GM18870 (cell line): ENCODE measurements around the gene OPN5.

Experiments
- ATAC-seq: cut with Tn5 transposase; IDR thresholded peaks from one replicate; pipeline ENCODE4 v1.9.1; 2021; ENCODE audit warnings: moderate library complexity; ENCODE audit not compliant: unreplicated experiment

The OPN5 gene

DNA sequence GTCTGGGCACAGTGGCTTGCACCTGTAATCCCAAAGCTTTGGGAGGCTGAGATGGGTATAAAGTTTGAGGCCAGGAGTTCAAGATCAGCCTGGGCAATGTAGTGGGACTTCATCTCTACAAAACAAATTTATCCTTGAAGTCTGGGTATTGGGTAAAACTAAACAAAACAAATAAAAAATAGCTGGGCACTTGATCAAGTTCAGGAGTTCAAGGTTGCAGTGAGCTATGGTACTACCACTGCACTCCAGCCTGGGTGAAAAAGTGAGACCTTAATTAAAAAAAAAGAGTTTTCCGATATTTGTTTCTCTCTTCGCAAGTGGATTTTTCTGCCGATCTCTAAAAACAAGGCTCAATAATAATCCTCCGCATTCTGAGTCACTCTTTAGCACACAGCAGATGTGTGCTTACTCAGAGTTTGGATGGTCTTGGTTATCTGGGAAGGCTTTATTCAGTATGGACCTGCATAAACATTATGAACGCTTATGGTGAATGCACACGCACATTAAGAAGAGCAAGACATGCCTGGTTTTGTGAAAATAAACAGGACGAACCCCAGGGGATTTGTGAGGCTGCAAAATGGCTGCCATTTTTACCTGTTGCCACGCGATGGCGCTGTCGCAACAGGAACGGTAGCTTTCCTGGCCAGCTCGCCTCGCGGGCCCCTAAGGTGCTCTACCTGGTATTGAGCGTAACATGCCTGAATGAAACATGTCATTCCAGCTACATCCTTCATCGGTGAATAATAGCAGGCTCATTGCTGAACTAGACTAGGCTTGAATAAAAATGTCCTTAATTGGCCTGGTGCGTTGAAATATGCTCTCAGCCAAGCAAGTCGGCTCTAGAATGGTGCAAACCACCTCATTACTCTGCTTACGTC lies 6.0 kb downstream of the OPN5 start:
- peak; percentile 77 for ATAC-seq

- ATAC-seq = no peak
Observed at GRCh38 chr6:47788498-47788884, 6.7 kb downstream of the OPN5 start.

DNA sequence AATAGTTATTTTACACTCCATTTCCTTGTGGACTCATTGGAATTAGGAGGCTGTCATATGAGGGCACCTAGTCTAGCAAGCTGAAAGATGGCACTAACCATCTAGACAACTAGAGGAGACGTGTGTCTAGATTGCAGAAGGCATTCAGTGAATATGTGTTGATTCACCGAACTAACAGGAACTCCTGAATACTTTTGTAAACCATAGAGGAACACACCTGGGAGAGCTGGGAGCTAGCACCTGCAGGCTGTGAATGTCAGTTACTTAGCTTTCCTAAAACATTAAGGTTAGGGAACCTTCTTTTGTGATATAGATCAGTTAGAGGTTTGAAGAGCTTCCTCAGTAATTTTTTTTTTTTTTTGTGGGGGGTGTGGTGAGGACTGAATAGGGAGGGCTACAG lies 7.7 kb downstream of the OPN5 start:
- ATAC-seq = no peak

DNA sequence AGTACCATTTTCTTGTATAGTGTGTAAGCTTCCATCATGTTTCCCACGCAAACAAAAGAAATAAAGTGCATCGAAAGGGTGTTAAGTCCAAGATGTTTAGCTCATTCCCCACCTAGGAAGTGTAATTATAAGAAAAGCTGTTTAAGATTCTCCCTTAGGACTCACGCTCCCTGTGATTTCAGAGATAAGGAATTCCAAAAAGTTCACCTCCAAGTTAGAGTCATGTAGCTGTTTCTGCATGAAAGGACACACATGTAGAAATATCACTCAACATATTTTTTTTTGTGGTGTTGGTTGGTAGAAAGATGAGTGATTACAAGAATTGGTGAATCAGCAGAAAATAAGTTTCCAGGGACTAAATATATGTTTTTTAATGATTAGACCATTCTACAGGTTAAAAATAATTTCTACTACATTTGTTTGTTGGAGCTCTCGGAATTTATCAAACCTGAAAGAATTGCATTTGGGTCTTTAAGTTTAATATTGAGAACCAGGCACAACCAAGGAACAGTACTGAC lies 10.4 kb downstream of the OPN5 start:
- no peak for ATAC-seq

- ATAC-seq = no peak
Observed at GRCh38 chr6:47794577-47795135, 12.8 kb downstream of the OPN5 start.

DNA sequence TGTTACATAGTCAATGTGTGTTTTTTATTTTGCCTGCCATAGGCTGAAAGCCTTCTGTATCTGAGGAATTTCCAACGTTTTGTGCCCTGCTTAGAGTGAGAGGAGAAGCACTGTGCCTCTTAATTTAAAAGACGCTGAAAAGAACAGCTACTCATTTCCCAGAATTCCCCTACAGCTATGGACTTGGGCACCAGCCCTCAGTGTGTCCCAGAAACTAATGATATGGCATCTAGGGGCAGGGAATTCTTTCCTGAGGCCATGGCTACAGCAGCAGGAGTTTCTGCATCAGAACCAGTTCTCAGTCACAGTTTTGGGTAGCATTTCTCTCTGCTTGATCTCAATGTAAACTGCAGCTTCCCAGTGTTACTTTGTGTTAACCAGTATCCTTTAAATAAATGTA lies 20.2 kb downstream of the OPN5 start:
- ATAC-seq = no peak

DNA sequence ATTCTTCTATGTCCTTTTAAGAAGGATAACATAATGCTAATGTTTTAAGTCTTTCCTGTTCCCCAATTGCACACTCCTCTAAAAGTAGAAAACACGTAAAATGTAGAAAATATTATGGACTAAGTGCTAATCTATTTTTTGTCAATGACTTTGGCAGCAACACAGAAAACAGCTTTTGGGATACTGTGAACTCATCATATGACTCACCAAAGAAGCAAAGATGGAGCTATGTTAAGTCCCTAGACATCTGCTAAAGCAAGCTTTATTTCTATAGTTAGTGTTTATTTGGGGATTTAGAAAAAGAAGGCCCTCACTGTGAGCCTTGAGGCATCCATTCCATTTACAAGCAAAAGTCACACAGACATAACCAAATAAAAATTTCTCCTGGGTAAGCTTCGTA lies 23.0 kb downstream of the OPN5 start:
- ATAC-seq = no peak

- ATAC-seq = no peak
Observed at GRCh38 chr6:47809873-47810272, 28.0 kb downstream of the OPN5 start.

DNA sequence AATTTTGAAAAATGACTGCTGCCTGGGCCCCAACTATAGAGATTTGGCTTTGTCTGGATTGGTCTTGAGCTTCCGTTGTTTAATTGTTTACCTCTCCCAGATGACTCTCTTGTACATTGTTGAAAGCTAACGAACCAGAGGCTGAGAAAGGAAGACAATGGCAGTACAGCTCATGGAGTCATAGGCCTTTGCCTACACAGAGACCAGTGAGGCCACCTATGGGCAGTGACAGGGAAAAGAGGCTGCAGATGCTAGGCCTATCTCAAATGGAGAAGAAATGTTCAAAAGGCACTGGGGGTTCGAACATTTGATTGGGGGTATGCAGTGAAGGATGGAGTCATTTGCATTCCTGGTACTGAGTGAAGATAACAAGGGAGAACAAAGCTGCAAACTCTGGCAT lies 29.1 kb downstream of the OPN5 start:
- no peak for ATAC-seq

DNA sequence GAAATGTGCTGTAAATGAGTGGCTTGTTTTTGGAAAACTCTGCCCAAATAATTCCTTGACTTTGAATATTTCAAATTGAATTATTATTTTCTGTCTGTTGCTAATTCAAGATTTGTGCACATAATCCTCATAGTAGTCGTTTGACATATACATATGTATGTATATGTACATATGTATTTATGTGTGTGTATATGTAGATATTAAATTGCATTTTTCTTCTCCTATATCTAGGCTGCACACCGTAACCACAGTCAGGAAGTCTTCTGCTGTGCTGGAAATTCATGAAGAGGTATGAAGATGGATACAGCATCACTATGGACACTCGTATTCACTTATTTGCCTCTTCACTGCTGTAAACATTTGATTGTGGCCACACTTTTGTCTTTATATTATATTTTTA lies 29.6 kb downstream of the OPN5 start:
- no peak for ATAC-seq

DNA sequence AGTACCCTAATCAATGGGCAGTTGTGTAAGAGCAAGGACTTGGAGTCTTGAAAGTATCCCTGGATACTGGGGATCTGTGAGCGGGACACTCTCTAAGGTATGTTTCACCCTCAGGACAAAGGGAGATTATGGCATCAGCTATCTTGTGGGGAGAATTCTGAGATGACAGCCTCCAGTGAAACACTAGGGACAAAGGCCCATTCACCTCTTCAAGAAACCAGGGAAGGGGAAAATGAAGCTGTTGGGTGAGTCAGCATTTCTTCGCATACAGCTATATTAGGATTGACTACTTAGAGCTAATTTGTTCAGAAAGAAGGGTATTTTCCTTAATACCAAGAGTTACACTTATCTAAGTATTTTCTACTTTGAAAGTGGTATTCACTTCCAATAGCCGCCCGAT lies 35.9 kb downstream of the OPN5 start:
- no peak for ATAC-seq

DNA sequence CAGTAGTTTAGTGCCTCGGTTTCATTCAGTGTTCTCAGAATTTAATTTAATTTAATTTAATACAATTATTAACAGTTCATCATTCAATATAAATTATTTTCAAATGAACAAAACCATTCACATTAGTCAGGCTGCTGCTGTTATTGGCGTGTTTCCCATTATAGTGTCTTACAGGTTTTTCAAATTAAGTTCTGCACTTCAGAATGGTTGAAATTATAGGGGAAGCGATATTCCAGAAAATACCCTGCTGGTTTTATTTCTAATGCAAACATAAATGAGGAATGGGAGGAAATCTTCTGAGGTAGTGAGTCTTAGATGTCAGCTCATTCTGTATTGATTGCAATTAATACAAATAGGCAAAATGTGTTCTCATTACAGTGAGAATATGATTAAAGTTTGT lies 37.6 kb downstream of the OPN5 start:
- no peak for ATAC-seq

- ATAC-seq = no peak
Observed at GRCh38 chr6:47822856-47823554, 41.2 kb downstream of the OPN5 start.

DNA sequence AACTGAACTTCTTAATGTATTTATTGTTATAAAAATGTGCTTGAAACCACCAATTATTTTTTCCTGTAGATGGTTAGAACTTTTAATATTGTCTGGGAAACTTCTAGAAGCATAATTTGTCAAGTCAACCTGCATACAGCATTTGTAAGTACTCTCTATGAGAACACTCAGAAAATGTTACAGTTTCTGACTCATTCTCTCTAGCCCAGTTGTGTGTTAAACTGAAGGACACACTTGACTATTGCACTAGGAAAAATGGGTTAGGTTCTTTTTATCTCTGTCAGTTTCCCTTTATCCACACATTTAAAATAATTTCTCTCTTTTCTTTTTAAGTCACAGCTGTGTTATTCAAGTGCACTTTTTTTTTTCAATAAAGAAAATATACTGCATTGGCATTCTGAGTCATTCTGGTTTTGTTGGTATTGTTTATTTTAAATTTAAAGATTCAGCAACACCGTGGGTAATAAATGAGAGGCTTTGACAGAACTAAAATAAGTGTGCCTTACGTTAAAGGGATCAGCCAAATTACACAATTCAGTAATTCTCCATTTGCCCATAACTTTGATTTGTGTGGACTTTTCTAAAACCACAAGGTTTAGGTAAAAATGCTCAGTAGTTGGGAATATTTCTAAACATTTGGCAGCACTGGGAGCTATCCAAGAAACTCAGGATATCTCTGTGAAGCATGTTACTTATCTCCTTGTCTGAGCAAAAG lies 50.7 kb downstream of the OPN5 start:
- no peak for ATAC-seq

DNA sequence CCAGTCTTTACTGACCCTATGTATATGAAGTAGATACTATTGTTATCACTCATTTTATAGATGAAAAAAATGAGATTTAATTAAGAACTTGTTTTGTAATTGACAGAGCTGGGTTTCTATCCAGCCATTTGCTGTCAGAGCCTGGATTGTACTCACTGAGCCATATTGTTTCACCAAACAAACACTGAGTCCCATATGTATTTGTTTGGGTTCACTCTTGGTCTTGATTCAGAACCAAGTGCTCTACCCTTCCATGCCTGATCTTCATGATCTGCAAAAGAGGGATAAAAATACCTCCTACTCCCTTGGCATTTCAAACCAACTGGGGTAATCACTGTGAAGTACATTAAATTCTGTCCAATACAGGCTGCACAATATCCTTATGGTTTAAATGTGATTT lies 52.4 kb downstream of the OPN5 start:
- no peak for ATAC-seq

GRCh38 chr6:47836046-47836445 lies 54.2 kb downstream of the OPN5 start:
- ATAC-seq = peak; percentile 58

- ATAC-seq = peak; percentile 82
Observed at GRCh38 chr6:47836639-47837038, 54.8 kb downstream of the OPN5 start.

- ATAC-seq = no peak
Observed at GRCh38 chr6:47839645-47840044, 57.8 kb downstream of the OPN5 start.

GRCh38 chr6:47844881-47845280 lies 63.0 kb downstream of the OPN5 start:
- no peak for ATAC-seq

- no peak for ATAC-seq
Observed at GRCh38 chr6:47846752-47847151, 64.9 kb downstream of the OPN5 start.

GRCh38 chr6:47851091-47851490 lies 69.3 kb downstream of the OPN5 start:
- no peak for ATAC-seq
